Non-pigmented ciliary epithelial cell (primary cell): ENCODE measurements around the gene SYNE1.
"Not testable (repeated sequence)": the region's sequence is repeated elsewhere in the genome, so short reads cannot be mapped to it uniquely, and the experiment has no call there.

Source experiments
- DNase-seq: peaks from one replicate; pipeline ENCODE4 v3.0.0-alpha.2; 2010; ENCODE audit warnings: low read depth

SYNE1 gene

DNA sequence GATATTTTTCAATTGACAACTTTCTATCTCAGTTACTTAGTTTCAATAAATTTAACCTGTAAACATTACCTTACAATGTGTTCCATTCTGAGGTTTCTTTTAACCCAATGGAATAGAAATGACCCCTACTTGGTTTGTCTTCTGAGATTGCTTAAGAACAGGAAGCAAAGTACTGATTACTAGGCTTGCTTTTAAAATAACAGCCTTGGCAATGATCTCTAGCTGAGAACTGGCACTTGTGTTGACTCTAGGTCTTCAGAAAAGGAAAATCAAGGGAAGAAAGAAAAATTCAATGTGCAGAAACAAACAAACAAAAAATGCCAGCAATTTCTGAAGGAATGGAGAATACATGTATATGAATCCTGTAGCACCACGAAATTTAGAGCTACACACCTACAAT is 66.1 kb downstream of the SYNE1 start:
- no peak for DNase-seq

DNA sequence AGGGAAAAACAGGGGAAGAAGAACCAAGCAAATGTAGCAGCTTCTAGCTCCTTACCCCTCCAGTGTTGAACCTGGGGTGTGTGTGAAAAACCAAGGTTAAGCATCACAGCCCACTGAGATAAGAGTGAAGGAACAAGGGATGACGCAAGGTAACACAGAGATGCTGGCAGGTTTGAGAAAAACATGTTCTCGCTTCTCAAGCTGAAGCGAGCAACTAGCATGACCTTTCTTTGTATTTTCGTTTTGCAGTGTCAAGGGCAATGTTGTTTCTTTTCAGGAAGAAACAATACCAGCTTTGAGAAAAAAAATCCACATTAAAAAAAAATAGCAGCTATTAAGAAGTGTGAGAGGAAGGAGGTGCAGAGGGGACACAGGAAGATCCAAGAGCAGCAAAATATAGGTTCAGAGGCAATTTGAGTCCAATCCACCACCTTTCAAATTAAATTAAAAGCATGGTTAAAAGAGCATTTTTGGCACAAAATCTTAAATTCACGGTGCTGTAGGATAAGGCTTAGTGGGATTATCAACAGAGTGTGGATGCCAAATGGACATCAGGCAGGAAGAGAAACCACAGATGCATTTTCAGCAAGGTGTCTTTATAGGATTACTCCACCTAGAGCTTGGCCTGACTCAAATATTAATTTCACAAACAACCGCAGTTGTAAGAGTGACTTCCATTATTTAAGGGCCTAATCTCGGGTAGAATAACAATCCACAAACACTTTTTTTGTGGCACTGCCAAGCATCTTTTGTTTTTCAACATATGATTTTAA is 70.9 kb downstream of the SYNE1 start:
- no peak for DNase-seq

DNA sequence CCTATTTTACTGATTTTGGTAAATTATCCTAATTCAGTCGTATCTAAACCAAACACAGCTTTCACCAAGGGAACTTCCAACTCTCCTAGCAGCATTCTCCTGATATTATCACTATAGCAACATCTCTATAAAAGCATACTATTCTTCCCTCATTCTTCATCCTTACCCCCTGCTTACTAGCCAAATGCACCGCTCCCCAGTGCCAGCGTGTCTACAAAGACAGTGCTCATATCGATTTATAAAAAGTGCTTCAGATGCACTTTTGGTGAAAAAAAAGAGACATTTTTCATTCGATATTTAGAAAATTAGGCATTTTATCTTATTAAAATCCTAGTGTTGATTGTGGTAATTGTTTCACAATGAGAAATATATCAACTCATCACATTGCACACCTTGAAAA is 74.0 kb downstream of the SYNE1 start:
- DNase-seq: no peak

DNA sequence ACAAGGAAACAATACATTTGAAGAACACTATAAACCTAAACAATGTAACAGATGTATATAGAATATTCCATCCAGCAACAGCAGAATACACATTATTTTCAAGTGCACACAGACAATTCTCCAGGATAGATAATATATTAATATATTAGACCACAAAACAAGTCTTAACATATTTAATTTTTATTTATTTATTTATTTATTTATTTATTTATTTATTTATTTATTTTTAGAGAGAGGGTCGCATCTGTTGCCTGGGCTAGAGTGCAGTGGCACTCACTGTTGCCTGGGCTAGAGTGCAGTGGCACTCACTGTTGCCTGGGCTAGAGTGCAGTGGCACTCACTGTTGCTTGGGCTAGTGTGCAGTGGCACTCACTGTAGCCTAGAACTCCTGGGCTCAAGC is 78.4 kb downstream of the SYNE1 start:
- not testable (repeated sequence) for DNase-seq

DNA sequence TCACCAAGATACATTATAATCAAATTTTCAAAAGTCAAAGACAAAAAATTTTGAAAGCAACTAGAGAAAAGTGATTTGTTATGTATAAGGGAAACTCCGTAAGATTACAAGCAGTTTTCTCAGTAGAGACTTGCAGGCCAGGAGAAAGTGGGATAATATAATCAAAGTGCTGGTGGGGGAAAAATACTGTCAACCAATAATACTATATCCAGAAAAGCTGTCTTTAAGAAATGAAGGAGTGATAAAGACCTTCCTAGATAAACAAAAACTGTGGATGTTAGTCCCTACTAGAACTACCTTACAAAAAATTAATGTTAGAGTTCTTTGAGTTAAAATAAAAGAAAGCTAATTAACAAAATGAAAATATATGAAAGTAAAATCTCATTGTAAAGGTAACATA is 79.7 kb downstream of the SYNE1 start:
- DNase-seq: no peak

DNA sequence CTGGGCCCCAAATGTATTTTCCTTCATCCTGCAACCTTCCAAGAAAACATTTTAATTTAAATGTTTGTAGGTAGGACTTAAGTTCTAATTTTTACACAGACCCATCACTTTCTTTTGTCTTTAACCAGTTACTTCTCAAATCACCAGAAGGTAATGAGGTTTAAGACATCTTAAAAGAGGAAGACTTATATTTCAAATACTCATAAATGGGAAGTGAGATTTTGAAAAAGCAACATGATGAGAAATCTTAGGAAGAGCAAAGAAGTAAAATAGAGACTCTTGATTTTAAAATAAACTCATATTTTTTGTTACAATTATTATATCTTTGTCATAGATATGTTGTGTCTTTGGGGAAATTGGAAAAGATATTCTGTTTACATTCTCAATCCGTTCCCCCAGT is 82.3 kb downstream of the SYNE1 start:
- no peak for DNase-seq

DNA sequence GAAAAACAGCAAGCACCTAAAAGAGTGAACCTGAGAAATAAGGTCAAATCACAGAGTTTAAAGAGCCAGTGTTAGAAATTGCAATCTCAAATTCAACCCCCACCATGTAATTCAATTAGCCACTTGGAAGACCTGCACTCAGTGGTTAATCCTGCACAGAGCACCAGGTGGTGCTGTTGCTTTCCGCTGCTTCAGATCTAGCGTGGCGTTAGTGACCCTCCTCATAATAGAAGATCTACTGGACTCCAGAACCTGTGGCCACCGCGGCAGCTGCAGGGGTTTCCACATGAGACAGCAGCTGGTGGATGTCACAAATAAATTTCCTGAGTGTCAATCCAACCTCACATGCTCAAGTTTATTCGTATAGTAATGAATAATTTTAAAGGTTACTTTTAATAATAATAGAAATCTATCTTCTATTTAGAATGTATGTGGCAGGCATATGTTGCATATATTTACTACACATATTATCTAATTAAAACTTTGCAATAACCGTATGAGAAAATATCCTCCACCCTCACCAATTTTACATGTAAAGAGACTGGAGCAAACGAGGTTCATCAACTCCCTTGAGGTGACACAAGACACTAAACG is 84.4 kb downstream of the SYNE1 start:
- DNase-seq: no peak

DNA sequence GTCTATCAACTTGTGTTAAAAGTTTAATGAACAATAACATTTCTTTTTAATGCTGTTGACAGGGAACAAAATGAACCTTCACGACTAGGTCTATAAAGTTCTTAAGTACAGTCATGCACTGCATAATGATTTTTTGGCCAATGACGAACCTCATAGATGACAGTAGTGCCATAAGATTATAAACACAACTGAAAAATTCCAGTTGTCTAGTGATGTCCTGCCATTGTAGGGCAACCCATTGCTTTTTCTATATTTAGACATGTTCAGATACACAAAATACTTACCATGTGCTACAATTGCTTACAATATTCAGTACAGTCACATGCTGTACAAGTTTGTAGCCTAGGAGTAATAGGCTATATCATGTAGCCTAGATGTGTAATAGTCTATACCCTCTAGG is 93.6 kb downstream of the SYNE1 start:
- no peak for DNase-seq

DNA sequence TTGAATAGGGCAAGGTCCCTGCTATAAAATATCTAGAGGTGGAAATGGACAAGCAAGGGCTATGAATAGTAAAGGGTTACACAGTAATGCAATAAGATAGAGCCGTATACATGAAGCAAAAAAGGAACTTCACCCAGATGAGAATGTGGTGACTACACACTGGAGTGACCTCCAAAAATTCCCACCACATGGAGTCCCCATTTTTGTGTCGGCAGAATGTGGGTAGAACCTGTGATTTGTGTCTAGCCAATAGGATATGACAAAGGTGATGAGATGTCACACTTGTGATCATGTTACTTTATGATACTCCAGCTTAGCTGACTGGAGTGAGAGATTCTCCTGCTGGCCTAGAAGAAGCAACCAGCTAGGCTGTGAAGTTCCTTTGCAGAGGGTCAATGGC is 96.8 kb downstream of the SYNE1 start:
- no peak for DNase-seq

DNA sequence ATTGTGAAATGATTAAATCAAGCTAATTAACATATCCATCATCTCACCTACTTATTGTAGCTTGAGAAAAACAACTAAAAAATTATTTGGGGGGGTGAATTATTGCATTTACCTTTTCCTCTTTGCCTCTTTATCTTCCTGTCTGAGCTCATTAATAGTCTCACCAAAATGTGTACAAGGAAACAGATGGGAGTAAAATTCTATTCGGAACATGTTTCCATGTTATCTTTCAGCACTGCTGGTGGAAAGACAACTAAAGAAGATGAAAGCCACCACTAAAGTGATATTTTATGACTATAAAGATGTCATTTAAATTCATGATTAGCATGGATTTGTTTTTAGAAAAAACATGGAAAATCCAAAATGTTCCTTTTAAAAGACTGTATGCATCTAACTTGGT is 102.6 kb downstream of the SYNE1 start:
- no peak for DNase-seq

DNA sequence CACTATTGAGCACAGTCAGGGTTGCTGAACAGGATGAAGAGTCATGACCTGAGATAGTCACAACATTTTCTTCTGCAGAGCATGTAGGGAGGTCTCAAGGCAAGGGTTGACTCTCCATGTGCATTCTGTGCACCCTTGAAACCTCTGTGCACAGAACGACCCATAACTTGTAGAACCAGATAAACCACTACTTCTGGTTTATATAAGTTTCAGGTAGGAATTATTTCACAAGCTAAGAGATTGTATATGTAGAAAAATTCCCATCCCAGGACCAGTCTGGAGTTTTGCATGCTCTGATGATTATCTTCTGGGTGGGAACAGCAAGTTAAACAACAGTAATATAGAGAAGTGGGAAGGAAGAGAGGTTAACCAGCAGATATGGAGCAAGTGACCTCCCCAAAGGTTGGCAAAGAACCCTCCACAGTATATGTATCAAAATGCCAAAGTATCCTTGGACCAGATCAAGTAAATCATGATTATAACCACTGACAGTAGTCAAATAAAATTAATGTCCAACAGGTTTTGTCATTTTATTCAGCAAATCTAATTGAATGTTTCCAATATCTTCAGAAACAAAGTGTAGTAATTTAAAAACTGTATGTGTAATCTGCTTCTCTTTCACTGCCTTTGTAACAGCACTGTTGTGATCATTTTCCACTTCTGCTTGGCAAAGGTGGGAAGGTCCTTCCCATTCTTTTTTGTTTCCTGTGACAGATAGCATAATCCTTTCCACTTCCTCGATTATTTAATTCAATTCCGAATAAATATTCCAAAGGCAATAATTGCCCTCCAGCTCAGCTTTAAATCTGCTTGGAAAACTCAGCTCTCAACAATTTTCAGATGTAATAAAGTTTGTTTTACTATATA is 104.4 kb downstream of the SYNE1 start:
- no peak for DNase-seq

DNA sequence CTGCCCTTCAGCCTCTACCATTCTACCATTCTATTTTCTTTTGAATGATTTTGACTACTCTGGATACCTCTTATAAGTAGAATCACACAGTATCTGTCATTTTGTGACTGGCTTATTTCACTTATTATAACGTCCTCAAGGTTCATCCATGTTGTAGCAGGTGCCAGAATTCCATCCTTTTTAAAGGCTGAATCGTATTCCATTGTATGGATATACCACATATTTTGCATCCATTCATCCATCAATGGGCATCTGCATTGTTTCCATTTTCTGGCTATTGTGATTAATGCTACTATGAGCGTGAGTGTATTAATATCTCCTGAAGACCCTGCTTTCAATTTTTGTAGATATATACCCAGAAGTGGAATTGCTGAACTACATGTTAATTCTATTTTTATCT is 105.5 kb downstream of the SYNE1 start:
- DNase-seq: no peak

DNA sequence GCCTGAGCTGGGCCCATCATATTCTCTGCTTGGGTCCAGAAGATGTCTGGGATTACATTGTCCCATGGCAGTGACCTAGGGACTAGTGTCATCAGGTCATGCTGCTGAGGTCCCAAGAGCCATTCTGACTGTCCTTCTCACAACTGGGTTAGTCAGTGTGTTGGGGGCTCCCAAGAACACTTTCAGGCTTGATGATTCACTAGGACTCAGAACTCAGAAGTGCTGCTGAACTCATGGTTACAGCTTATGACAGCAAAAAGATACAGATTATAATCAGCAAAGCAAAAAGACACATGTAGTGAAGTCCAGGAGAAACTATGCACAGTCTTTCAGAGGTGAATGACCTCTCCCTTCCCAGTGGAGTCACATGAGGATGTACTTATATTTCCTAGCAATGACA is 107.8 kb downstream of the SYNE1 start:
- DNase-seq: peak; percentile 5

DNA sequence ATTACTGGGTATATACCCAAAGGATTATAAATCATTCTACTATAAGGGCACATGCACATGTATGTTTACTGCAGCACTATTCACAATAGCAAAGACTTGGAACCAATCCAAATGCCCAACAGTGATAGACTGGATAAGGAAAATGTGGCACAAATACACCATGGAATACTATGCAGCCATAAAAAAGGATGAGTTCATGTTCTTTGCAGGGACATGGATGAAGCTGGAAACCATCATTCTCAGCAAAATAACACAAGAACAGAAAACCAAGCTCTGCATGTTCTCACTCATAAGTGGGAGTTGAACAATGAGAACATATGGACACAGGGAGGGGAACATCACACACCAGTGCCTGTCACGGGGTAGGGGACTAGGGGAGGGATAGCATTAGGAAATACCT is 123.0 kb downstream of the SYNE1 start:
- DNase-seq: not testable (repeated sequence)

DNA sequence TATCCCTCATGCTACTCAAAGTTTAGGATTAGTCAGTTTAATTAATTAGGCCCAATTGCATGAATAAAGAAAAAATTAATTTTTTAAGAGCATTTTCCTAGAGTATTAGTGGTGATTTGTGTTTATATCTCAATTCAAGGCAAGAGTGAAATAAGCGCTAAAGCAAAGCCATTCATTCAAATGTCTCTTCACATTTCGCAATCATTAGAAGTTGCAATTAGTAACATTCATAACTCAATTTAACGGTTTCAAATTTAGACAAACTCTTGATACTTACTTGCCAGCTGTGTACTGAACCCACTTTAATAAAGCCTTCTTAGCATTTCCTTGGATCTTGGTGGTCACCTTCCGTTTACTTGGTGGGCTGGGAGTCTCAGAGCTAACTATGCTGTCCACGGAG is 127.2 kb downstream of the SYNE1 start:
- DNase-seq: no peak

DNA sequence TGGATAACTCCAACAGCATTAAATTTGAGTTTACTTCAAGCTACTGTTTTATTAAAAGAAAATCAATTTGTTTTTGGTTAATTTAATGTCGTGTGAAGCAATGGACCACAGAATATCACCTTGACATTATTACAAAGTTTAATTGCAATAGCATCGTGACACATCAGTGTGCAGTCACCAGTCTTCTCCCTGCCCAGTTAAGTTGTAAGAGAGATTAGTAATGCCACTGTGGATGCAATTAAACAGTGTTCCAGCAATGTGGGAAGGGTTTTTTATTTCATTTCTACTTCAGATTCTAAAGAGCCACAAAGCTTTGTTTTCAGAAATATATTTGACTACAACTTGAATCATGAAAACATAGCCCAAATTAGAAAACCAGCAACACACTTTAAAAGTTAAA is 128.7 kb downstream of the SYNE1 start:
- no peak for DNase-seq

DNA sequence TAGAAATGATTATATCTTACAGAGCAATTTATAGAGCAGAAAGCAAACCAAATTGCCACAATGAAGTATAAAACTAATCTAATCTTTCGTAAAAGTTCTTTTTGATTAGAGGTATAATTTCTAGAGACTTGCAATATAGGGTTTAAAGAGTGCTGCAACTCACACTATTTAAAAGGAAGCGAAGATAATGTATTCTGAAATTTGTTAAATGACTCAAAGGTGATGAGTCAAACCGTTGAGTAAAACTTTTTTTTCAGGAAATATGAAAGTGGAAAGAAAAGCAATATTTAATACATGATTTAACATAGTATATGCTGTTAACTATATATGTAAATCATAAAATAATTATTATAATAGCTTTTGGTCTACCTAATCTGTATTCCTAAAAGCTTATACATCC is 133.6 kb downstream of the SYNE1 start:
- DNase-seq: no peak

DNA sequence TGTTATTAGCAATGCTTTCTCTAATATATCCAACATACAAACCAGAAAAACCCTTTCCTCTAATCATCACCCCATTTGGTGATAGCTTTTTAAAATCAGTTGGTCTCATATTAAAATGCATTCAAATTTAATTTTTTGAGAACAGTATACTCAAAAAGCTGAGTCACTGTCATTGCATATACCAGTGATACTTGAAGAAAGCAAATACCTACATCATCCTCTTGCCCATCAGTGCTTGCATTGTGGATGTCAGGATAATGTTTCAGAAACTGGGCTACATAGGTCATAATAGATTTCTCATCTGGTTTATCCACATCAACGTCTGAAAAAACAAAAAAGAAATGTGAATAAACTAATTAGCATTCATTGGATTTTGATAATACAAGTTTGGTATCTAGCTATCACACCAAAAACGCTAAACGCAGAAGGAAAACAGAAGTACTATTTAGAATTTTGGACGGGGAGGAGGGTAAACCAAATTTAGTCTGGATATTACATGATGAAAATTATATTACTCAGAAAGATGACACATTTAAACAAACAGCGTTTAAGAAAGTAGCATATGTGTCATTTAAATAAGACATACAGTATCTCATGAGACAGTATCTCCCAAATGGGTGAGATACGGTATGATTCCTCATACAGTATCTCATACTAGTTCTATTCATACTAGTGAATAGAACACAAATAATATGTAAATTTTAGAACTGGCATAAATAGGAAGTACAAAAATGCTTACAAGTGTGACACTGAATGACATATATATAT is 134.6 kb downstream of the SYNE1 start:
- DNase-seq: no peak

DNA sequence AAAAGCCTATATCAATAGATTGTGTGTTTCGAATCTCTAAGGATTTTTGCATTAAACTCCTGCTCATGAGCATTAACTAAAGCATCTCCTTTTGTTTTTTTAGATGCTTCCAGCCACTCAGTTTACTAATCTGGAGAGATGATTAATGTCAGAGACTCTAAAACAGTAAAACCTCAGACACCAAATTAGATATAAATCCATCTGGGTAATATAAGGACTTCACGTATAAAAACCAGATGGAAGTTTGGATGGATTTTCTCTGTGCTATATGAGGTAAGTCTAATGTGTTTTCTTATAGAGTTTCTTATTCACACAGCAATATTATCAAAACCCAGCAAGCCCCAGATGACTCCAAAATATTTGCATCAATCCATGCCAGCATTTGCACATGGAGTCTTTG is 137.2 kb downstream of the SYNE1 start:
- no peak for DNase-seq

DNA sequence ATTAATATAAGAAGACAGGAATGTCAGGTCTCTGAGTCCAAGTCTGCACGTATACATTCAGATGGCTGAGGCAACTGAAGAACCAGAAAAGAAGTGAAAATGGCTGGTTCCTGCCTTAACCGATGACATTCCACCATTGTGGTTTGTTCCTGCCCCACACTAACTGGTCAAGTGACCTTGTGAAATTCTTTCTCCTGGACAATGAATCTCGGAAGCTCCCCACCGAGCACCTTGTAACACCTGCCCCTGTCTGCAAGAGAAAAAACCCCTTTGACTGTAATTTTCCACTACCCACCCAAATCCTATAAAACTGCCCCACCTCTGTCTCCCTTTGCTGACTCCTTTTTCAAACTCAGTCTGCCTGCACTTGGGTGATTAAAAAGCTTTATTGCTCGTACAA is 140.4 kb downstream of the SYNE1 start:
- DNase-seq: no peak

DNA sequence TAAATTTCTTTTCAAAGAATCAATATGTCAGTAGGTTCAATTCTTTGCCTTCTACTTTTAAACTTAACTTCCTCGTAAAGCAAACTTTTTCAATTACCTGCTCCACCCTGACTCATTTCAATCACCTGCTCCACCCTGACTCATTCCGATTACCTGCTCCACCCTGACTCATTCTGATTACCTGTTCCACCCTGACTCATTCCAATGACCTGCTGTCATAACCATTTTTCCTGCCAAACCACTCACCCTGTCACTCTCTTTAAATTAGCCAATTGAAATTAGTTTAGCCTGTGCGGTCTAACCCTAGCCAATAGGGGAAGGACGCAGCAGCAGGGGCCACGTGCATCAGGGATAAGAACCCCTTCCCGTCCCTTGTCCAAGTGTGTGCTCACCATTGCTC is 141.7 kb downstream of the SYNE1 start:
- DNase-seq: not testable (repeated sequence)

DNA sequence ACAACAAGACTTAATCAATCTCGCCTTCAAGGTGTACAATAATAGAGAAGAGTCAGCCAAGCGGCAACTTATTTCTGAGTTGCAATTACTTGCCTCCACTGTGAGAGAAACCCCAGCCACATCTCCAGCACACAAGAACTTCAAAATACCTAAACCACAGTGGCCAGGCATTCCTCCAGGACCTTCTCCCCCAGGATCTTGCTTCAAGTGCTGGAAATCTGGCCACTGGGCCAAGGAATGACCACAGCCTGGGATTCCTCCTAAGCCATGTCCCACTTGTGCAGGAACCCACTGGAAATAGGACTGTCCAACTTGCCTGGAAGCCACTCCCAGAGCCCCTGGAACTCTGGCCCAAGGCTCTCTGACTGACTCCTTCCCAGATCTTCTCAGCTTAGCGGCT is 144.9 kb downstream of the SYNE1 start:
- not testable (repeated sequence) for DNase-seq
